Kasumi-1 (cell line): ENCODE data around the gene ZNF750.
"Not testable (repeated sequence)": the region's sequence is repeated elsewhere in the genome, so short reads cannot be mapped to it uniquely, and the experiment has no call there.

Experiments
- DNase-seq, 2 experiments: peaks; one replicate each; lab custom pipeline; 2025; lab: John Stamatoyannopoulos, UW

ZNF750 gene

DNA sequence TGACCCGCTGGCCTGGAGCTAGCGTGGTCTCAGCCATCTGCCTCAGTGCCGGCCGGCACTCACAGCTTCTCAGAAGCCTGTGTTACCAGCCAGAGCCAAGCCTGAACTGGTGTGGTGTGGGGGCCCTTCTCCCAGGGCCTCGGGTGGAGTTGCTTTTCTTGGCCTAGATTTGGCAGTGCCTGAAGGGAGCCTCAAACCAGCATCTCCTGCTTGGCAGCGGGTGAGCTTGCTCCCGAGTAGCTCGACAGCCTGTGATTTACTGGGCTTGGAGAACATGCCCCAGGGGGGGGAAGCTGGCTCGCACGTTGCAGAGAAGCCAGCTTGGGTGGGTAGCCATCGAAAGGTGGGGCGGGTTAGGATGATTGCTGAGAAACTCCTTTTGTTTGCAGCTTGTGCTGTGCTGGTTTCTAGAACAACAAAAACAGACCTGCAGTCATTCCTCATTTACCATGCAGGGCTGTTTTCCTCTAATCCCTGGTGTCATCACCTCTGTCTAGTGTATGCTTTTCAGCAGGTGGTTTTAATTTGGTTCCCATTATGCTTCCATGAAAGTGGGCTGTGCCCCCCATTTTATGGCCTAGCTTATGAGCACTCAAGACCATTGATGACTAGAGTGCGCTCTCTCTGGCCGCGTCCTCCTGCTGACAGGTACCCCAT, 45.7 kb downstream of the ZNF750 start:
- no peak for DNase-seq

DNA sequence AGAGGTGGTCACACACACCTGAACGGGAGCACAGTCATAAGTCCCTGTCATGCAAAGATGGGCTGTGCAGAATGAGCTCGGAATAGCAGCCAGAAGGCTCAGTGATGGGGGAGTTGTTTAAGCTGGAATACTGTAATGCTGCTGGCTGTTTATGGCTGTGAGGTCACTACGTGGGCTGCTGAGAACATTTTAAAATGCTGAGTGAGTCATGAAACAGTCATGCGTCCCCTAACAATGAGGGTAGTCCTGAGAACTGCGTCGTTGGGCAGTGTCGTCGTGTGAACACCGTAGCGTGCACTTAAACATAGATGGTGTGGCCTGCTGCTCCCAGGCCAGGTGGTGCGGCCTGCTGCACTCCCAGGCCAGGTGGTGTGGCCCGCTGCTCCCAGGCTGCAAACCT, 48.3 kb downstream of the ZNF750 start:
- no peak for DNase-seq

DNA sequence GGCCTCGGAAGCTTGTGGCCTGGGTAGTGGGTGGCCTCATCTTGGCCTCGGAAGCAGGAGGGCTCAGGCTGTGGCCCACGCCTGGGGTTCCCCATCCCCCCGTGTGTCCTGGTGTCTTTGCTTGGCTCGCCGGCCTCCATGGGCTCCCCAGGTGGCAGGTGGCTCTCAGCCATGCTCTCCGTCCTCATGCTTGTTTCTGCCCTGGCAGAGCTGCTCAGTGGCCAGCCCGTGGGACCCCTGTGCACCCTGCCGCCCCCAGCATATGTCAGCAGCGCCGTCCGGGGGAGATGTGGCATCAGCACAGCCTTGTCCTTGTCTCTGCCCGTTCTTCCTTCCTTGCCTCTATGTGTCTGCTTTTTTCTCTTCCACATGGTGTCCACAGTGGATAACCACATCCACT, 49.4 kb downstream of the ZNF750 start:
- DNase-seq: no peak

DNA sequence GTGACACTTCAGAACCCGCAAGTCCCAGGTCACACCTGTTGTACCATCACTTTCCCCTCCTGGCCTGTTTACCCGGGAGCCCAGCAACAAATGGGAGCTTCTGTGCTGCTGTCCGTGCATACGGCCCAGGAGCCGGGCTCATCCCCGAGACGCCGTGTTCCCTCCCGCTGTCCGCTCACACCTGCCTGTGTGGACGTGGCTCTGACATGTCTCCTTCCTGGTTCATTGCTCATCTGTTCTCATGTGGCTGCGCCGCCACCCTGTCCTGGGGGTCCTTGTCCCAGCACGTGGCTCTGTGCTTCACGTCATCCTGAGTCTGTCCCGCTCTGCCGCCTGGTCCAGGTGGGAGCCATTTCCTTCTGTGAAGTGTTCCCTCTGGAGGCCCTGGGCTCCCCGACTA, 50.0 kb downstream of the ZNF750 start:
- DNase-seq: no peak

DNA sequence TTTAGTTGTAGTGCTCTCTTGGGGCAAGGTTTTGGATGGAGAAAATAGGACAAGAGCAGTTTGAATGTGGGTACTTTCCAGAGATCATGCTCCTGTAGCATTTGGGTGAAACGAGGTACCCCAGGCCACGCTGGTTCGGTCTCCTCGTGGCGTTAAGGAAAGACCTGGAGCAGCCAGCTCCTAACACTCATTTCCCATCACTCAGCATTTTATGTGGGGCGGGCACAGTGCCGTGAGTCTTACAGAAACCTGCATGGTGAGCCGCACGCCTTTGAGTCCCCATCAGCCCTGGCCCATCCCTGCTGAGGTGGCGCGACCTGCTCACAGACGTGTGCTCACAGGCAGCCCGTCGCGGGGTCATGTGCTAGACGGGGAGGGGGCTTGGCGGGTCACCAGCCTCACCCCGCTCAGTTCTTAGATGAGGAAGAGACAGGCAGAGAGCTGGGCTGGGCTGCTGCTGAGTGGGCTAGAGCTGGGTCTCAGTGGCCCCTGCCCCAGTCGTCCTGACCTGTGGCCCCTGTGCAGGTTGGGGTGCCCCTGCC, 50.7 kb downstream of the ZNF750 start:
- no peak for DNase-seq

DNA sequence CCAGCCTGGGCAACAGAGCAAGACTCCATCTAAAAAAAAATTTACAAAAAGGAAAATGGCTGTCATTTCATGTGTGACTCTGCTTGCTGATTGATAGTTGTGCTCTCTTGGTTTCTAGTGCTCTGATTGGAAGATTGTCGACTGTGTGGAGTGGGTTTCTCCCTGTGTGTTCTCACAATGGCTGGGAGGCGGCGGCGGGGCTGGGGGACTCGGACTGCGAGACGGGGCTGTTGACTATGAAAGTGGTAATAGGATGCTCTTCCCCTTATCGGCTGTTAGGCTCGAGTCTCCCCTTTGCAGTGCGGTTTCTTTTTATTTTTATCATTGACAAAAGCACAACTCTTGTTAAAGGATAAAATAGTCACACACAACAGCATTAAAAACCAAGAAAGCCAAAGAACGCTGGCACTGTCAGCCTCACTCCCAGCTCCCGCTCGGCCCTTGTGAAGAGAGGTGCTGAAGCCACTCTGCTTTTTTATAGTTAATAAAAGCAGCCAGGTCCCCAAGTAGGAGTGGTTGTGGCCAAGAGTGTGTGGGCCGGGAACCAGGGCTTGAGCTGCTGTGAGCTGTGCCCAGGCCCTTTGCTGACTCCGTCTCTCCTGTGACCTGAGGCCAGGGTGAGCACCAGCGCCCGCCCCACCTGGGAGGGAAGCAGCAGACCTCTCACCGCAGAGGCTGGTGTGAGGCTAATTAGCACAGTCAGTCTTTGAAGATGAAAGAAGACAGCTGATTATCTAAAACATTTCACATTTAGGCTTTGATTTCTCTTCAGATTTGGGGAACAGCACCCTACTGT, 51.4 kb downstream of the ZNF750 start:
- no peak for DNase-seq

DNA sequence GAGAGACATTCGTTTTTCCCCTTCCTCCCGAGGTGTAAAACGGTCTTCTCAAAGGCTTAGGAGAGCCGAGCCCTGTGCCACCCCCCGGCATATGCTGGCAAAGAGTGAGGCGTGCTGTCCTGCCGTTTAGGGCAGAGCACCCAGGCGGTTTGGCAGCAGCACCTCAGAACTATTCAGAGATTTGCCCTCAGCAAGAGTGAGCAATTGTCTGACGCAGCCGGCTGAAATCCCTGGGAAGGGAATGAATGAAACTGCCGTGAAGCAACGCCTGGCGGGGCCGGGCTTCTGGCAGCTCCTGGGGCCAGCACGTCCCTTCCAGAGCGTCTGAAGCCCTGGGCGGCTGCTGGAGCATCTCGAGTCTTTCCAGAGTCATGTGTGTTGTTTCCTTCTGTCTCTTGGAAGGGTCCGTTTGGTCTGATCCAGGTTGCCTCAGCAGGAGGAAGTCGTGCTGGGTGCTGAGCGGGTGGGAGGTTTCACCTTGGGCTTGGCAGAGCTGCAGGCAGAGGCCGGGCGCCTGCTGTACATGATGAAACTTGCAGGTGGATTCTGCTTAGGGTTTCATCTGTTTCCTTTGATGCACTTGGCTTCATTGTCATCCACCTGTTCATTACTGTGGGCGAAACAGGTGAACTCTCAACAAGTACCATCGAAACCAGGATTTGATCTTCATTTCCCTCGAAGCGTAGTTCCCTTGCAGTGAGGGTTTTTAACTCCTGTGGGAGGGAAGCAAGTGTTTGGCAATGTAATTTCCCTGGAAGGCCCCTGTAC, 52.6 kb downstream of the ZNF750 start:
- no peak for DNase-seq

DNA sequence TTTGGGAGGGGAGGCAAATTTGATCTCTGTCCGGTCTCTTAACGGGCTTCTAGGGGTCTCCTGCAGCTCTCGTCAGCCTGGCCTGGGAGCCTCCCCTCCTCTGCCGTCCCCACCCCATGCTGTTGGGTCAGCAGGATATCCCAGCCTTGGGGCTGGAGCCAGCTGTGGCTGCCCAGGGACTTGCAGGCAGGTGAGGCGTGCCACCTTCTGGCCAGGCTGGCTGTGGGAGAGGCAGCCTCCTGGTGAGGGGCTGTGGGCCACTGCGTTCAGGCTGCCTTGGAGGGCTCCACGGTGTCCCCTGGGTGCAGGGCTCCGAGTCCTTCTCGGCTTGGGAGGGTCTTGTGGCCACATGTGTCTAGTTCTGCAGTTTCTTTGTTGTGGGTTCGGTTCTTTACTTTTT, 53.4 kb downstream of the ZNF750 start:
- DNase-seq: no peak

DNA sequence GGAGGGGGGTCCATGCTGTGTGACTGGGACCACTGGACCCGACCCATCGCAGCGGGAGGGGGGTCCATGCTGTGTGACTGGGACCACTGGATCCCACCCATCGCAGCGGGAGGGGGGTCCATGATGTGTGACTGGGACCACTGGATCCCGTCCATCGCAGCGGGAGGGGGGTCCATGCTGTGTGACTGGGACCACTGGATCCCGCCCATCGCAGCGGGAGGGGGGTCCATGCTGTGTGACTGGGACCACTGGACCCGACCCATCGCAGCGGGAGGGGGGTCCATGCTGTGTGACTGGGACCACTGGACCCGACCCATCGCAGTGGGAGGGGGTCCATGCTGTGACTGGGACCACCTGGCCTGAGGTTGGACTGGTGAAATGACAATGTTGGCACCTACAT, 54.2 kb downstream of the ZNF750 start:
- not testable (repeated sequence) for DNase-seq

DNA sequence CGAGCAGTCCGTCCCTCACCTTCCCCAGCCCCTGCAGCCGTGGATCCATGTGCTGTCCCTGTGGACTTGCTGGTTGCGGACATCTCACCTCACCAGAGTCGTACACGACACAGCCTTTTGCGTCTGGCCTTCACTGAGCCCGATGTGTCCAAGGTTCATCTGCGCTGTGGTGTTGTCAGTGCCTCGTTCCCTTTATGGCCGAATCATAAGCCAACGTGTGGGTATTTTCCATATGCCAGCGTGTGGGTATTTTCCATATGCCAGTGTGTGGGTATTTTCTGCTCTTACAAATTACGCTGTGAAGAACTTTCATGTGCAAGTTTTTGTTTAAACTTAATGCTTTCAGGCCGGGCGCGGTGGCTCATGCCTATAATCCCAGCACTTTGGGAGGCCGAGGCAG, 56.3 kb downstream of the ZNF750 start:
- DNase-seq: no peak

DNA sequence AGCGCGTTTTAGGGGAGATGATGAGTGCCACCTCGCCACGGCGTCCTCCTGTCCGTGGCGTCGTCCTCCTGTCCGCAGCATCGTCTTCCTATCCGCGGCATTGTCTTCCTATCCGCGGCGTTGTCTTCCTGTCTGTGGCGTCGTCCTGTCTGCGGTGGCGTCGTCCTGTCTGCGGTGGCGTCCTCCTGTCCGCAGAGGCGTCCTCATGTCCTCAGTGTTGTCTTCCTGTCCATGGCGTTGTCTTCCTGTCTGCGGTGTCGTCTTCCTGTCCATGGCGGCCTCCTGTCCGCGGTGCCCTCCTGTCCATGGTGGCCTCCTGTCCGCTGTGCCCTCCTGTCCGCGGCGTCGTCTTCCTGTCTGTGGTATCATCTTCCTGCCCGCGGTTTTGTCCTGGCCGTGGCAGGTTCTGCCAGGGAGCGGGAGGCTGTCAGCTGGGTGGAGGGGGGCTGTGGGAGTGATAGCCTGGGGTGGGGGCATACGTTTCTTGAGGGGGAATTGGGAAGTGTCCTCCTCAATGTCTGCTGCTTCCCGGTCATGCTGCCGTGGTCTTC, 57.1 kb downstream of the ZNF750 start:
- DNase-seq: no peak

DNA sequence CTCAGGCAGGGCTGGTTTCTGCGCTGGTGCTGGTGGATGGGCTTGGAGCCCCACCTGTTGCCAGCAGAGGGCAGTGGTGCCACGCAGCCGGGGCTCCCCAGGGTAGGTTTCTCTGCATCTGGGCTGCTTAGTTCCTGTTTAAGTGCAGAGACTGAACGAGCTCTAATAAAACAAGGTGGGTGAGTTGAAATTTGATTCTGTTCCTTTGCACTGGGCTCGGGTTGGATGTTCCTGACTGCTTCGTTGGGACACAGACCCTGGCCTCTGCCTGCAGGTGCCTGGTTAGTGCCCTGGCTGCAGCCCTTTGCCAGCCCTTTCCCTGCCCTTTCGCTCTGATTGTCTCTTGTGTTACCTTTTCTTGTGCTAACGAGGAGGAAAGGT, 57.9 kb downstream of the ZNF750 start:
- DNase-seq: peak; percentile 92 to 94

DNA sequence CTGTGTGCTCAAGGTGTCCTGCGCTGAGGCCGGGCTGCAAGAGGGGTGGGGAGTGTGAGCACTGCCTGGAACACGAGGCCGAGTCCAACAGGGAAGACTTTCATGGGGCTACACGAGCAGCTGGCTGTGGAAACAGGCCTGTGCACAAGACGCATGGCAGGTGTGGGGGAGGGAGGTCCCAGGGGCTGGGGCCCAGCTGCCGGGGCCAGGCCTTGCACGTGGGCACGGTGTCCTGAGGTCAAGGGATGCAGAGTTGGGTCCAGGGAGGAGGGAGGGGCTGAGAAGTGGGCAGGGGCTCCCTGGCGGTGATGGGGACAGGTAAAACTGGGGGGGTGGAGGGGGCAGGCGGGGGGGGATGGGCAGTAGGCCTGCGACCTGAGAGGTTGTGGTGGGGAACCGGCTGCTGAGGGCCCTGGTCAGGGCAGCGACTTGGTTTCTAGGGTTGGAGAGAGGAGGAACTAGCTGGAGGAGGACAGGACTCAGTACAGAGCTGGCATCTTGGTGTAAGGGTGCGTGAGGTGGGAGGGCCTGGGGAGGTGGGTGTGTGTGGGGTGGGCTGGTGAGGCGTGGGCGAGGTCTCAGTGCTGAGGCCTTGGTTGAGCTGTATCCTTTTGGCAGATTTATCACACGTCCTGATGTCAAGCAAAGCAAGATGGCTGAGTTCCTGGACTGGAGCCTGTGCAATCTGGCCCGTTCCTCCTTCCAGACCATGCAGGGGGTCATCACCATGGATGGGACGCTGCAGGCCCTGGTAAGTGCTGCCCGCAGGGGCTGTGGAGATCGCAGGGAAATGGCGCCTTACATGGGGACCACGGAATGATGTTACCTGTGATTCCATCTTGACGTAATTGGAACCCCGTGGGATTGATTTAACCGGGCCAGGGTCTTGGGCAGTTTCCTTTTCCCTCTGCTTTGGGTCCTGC, 58.6 kb downstream of the ZNF750 start:
- DNase-seq: no peak

DNA sequence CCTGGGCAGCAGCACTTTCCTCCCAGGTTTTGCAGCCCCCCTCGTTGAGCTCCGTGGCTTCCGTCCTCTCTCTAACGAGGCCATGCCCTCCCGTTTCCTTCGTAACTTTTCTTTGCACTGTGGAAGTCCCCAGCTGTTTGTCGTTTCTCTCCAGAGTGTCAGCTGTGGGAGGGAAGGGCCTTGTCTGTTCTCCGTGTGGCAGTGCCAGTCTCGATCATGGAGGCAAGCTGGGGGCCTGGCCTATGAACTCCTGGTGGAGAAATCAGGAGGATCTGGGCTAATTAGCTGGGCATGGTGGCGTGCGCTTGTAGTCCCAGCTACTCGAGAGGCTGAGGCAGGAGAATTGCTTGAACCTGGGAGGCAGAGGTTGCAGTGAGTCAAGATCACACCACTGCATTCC, 59.6 kb downstream of the ZNF750 start:
- DNase-seq: no peak

DNA sequence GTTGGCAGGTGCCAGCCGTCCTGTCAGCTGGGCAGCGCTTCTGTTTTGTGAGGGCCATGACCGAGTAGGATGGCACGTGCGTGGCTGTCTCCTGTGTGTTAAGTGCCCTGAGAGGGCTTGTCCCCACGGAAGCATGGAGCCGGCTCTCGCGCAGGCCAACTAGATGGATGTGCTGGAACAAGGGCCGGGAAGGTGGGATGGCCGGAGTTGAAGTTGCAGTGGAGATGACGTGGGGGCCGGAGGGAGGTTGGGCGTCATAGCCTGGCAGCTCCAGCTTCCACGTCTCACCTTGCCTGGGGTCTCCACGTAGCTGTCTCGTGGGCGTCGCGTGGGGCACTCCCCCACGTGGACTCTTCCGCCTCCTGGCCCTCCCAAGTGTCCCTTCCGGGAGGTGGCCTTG, 60.3 kb downstream of the ZNF750 start:
- no peak for DNase-seq
